ENCODE measurements around the gene MYLIP. TPM values are rescaled to one million over a fixed set of nuclear protein-coding genes. Genes with fewer than 3 reads are reported as not detected.

The MYLIP gene
- total and polyA plus RNA-seq, 2 donors from 2014 or later: 27.1 to 52.8 TPM

DNA sequence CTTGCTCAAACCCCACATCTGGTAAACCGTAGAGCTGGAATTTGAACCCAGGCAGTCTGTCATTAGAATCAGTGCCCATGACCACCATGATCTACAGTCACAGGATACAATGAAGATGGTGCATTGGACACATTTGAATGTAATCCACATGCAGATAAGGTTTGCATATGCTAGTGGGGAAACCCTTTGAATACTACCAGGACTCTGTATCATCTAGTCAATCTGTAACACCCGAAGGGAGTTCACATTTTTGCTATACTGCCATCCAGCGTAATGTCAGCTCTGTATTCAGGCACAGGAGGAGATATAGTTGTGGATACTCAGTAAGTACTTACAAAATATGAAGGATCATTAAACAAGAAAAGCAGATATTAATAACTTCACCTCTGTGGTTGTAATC, 40.5 kb upstream of the MYLIP start:
- intact Hi-C loops (cut with DNase I): no loop called here

DNA sequence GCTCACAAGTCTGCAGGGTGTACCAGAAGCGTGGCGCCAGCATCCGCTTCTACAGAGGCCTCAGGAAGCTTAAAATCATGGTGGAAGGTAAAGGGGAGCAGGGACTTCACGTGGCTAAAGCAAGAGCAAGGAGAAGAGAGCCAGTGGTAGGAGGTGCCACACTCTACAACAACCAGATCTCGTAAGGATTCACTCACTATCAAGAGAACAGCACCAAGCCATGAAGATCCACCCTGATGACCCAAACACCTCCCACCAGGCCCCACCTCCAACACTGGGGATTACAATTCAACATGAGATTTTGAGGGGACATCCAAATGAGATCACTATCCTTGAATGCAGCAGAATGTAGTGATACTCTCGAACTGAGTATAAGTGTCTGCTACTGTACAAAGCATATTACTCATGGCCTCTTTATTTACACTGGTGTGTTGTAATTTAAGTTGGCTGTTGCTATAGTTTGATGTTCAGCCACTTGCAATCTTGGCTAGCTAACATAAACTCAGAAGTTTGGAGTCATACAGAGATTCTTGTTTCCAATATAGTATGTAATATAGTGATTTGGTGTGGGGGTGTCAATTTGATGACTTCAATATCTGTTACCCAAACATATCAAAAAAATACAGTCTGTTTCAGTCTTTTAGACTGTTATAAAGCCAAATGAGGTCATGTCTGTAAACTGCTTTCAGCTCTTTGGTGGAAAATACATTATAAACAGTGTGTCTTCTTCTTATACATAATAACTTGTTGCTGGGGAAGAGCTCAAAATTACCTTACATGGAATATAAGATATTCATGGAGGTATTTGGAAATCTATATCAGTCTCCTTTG, 39.4 kb upstream of the MYLIP start:
- Histone ChIP-seq H3K9me3 (ENCODE audit: control insufficient read depth in 2 of 3, insufficient read depth in 1 of 3, low read length in 3 of 3) (no peaks in the 10 kb centered on the region), H3K27ac (ENCODE audit: low read depth in 2 of 2, low read length in 2 of 2) (no peak overlapping the region), H3K9ac (ENCODE audit: low read length in 3 of 3) (no peak overlapping the region), H3K4me1 (ENCODE audit: control insufficient read depth in 2 of 3, insufficient read depth in 2 of 3, low read depth in 1 of 3, low read length in 3 of 3) (no peaks in the 10 kb centered on the region), H3K27me3 (ENCODE audit: control insufficient read depth, insufficient read depth, low read length) (no peaks in the 10 kb centered on the region), H3K36me3 (ENCODE audit: control insufficient read depth in 2 of 3, insufficient read depth in 3 of 3, low read length in 3 of 3) (no peaks in the 10 kb centered on the region), H3K4me3 (ENCODE audit: low read length in 3 of 3) (no peak overlapping the region)
- TF ChIP-seq, protein P1, sequence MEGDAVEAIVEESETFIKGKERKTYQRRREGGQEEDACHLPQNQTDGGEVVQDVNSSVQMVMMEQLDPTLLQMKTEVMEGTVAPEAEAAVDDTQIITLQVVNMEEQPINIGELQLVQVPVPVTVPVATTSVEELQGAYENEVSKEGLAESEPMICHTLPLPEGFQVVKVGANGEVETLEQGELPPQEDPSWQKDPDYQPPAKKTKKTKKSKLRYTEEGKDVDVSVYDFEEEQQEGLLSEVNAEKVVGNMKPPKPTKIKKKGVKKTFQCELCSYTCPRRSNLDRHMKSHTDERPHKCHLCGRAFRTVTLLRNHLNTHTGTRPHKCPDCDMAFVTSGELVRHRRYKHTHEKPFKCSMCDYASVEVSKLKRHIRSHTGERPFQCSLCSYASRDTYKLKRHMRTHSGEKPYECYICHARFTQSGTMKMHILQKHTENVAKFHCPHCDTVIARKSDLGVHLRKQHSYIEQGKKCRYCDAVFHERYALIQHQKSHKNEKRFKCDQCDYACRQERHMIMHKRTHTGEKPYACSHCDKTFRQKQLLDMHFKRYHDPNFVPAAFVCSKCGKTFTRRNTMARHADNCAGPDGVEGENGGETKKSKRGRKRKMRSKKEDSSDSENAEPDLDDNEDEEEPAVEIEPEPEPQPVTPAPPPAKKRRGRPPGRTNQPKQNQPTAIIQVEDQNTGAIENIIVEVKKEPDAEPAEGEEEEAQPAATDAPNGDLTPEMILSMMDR (IDR thresholded peaks at IDR 0.05; ENCODE audit: borderline replicate concordance, extremely low read depth, insufficient read depth): no peak
- DNase-seq: no peak
- intact Hi-C loops (cut with DNase I): no loop called here
- FAIRE-seq: no peak

More for the DNA sequence above, 40.5 kb upstream of the MYLIP start:
- FAIRE-seq: no peak
- Histone ChIP-seq H3K9ac (ENCODE audit: low read length in 3 of 3) (no peak overlapping the region), H3K9me3 (ENCODE audit: control insufficient read depth in 2 of 3, insufficient read depth in 1 of 3, low read length in 3 of 3) (no peaks in the 10 kb centered on the region), H3K27ac (ENCODE audit: low read depth in 2 of 2, low read length in 2 of 2) (no peak overlapping the region), H3K27me3 (ENCODE audit: control insufficient read depth, insufficient read depth, low read length) (no peaks in the 10 kb centered on the region), H3K36me3 (ENCODE audit: control insufficient read depth in 2 of 3, insufficient read depth in 3 of 3, low read length in 3 of 3) (no peaks in the 10 kb centered on the region), H3K4me3 (ENCODE audit: low read length in 3 of 3) (no peak overlapping the region), H3K4me1 (ENCODE audit: control insufficient read depth in 2 of 3, insufficient read depth in 2 of 3, low read depth in 1 of 3, low read length in 3 of 3) (no peaks in the 10 kb centered on the region)
- TF ChIP-seq, protein P1 (IDR thresholded peaks at IDR 0.05; ENCODE audit: borderline replicate concordance, extremely low read depth, insufficient read depth): no peak
- no peak for DNase-seq

DNA sequence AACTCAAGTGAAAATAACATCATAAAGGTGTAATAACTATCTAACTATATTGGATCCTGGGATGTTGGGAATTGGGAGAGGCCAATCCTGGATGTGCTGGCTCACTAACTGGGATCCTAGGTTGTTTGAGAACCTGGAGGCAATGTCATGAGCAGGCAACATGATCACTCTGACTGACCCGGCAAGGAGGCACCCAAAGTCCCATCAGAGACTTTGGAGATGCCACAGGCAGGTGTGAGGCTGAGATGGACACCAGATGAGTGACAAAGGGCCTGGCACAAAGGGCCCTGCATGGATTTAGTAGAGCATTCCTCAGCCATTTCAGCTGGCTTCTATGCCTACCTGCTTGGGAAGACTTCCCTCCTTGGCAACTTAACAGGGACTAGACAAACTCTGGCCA, 38.4 kb upstream of the MYLIP start:
- Histone ChIP-seq H3K4me1 (ENCODE audit: control insufficient read depth in 2 of 3, insufficient read depth in 2 of 3, low read depth in 1 of 3, low read length in 3 of 3) (no peaks in the 10 kb centered on the region), H3K9ac (ENCODE audit: low read length in 3 of 3) (no peak overlapping the region), H3K36me3 (ENCODE audit: control insufficient read depth in 2 of 3, insufficient read depth in 3 of 3, low read length in 3 of 3) (no peaks in the 10 kb centered on the region), H3K27me3 (ENCODE audit: control insufficient read depth, insufficient read depth, low read length) (no peaks in the 10 kb centered on the region), H3K9me3 (ENCODE audit: control insufficient read depth in 2 of 3, insufficient read depth in 1 of 3, low read length in 3 of 3) (no peaks in the 10 kb centered on the region), H3K27ac (ENCODE audit: low read depth in 2 of 2, low read length in 2 of 2) (no peak overlapping the region), H3K4me3 (ENCODE audit: low read length in 3 of 3) (no peak overlapping the region)
- intact Hi-C loops (cut with DNase I): no loop called here
- DNase-seq (no peak), FAIRE-seq (no peak)
- TF ChIP-seq, protein P1 (IDR thresholded peaks at IDR 0.05; ENCODE audit: borderline replicate concordance, extremely low read depth, insufficient read depth): no peak

Data from kidney (tissue), 14 donors.